ENCODE results near the gene PLAU. TPM values are rescaled to one million over a fixed set of nuclear protein-coding genes. Genes with fewer than 3 reads are reported as not detected.

The PLAU gene
- total RNA-seq, 4 donors from 2014 or later = 8.8 to 15.9 (median 11.9) TPM

DNA sequence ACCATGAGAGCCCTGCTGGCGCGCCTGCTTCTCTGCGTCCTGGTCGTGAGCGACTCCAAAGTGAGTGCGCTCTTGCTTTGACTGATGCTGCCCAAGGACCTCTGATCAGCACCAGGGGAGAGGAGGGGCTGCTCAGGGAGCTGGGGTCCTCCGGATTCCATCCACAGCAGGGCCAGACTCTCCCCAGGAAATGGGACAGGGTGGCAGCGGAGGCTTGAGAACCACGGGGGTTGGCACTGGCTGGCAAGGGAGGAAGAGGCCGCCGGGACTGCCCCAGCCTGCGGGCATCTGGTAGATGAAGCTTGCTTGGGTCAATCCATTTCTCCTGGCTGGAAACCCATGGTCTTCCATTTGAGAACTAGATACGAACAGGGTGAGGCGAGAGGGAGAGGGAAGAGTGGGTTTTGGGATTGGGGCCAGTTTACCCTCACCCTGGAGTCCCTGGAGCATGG is 647 bp downstream of the PLAU start:
- 12 to 46% methylated on average over 5 to 6 of the region's 14 CpGs for WGBS, 2 donors
- TF ChIP-seq POLR2A (IDR thresholded peaks at IDR 0.05) = no peak
- TF ChIP-seq CTCF (IDR thresholded peaks at IDR 0.05) = no peak
- Histone ChIP-seq H3K27me3 (no peaks in the 10 kb centered on the region), H3K9me3 (no peaks in the 10 kb centered on the region), H3K27ac (peak overlapping the region; percentile 72 to 88 (median 86)), H3K4me3 (peak overlapping the region; percentile 61 to 89 (median 80)), H3K4me1 (peaks cover 18 to 100% (median 41%) of the 10 kb centered on the region in 3 donors), H3K36me3 (peaks cover 0 to 37% (median 0%) of the 10 kb centered on the region in 3 donors)
- intact Hi-C loops (cut with DNase I) = no loop called here
- no peak for DNase-seq

DNA sequence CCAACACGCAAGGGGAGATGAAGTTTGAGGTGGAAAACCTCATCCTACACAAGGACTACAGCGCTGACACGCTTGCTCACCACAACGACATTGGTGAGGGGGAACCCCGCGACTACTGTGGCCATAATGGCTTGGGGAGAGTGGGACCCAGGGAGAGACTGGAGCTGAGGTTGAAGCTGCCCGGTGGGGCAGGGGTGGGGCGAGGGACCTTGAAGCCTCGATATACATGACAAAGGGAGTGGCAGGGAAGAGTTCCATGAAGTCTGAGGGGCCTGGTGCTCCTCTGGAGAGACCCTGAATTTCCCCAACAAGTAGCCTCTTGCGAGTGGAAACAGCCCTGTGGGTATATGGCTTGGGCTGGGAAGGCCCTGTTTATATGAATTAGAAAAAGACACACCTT is 3.1 kb downstream of the PLAU start:
- no peak for TF ChIP-seq CTCF (IDR thresholded peaks at IDR 0.05)
- no peak for TF ChIP-seq POLR2A (IDR thresholded peaks at IDR 0.05)
- Histone ChIP-seq H3K36me3 (peaks cover 0 to 39% (median 0%) of the 10 kb centered on the region in 3 donors), H3K4me1 (peaks cover 18 to 95% (median 32%) of the 10 kb centered on the region in 3 donors), H3K9me3 (no peaks in the 10 kb centered on the region), H3K27ac (peak overlapping the region in 1 of 4 donors; percentile 17), H3K4me3 (no peak overlapping the region), H3K27me3 (no peaks in the 10 kb centered on the region)
- no peak for DNase-seq
- 80 to 83% methylated on average over 7 to 10 of the region's 10 CpGs for WGBS, 2 donors
- intact Hi-C loops (cut with DNase I) = no loop called here

- DNase-seq = no peak
- Histone ChIP-seq H3K4me1 (peaks cover 9 to 95% (median 34%) of the 10 kb centered on the region in 3 donors), H3K27ac (peak overlapping the region in 2 of 4 donors; percentile 17), H3K36me3 (peaks cover 0 to 39% (median 0%) of the 10 kb centered on the region in 3 donors), H3K4me3 (no peak overlapping the region), H3K9me3 (no peaks in the 10 kb centered on the region), H3K27me3 (no peaks in the 10 kb centered on the region)
- 42 to 66% methylated on average over 6 to 8 of the region's 8 CpGs for WGBS, 2 donors
- TF ChIP-seq POLR2A (IDR thresholded peaks at IDR 0.05) (no peak), CTCF (IDR thresholded peaks at IDR 0.05) (no peak)
- intact Hi-C loops (cut with DNase I) = no loop called here
Observed at GRCh38 chr10:73915206-73915851, 4.4 kb downstream of the PLAU start.

DNA sequence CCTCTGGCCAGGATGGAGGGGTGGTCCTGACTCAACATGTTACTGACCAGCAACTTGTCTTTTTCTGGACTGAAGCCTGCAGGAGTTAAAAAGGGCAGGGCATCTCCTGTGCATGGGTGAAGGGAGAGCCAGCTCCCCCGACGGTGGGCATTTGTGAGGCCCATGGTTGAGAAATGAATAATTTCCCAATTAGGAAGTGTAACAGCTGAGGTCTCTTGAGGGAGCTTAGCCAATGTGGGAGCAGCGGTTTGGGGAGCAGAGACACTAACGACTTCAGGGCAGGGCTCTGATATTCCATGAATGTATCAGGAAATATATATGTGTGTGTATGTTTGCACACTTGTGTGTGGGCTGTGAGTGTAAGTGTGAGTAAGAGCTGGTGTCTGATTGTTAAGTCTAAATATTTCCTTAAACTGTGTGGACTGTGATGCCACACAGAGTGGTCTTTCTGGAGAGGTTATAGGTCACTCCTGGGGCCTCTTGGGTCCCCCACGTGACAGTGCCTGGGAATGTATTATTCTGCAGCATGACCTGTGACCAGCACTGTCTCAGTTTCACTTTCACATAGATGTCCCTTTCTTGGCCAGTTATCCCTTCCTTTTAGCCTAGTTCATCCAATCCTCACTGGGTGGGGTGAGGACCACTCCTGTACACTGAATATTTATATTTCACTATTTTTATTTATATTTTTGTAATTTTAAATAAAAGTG is 6.0 kb downstream of the PLAU start:
- 38 to 47% methylated on average over 5 of the region's 5 CpGs for WGBS, 2 donors
- Histone ChIP-seq H3K4me3 (no peak overlapping the region), H3K4me1 (peaks cover 5 to 90% (median 31%) of the 10 kb centered on the region in 3 donors), H3K36me3 (peaks cover 0 to 39% (median 0%) of the 10 kb centered on the region in 3 donors), H3K27ac (peak overlapping the region in 3 of 4 donors; percentile 1 to 56 (median 50)), H3K9me3 (no peaks in the 10 kb centered on the region), H3K27me3 (no peaks in the 10 kb centered on the region)
- DNase-seq = no peak
- TF ChIP-seq CTCF (IDR thresholded peaks at IDR 0.05) = no peak
- TF ChIP-seq POLR2A (IDR thresholded peaks at IDR 0.05) = no peak
- intact Hi-C loops (cut with DNase I) = no loop called here
